GM12872 (cell line): ENCODE measurements around the gene SNRK.

ENCODE experiments used
- TF ChIP-seq, protein P1 (sequence below): IDR thresholded peaks from 3 replicates; pipeline ENCODE4 v1.5.1; 2011; ENCODE audit warnings: low read depth, mild to moderate bottlenecking, low read length, moderate library complexity; ENCODE audit not compliant: insufficient read depth

SNRK gene

DNA sequence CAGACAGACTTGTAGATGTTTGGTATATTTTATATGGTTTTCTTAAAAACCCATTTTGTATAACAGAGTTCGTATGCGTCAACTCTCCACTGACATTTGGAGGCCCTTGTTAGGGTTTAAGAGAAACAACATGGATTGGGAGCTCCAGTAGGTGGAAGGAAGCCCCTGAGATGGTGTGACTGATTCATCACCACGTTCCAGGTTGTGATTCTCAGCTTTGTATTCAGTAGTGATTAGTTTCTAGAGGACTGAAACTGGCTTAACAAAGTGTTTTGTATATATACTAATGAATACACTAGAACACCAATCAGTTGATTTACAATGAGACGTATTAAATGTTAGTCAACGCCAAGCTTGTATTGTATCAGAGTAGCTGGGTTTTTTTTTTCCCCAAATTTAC is 33.9 kb downstream of the SNRK start:
- TF ChIP-seq, protein P1, sequence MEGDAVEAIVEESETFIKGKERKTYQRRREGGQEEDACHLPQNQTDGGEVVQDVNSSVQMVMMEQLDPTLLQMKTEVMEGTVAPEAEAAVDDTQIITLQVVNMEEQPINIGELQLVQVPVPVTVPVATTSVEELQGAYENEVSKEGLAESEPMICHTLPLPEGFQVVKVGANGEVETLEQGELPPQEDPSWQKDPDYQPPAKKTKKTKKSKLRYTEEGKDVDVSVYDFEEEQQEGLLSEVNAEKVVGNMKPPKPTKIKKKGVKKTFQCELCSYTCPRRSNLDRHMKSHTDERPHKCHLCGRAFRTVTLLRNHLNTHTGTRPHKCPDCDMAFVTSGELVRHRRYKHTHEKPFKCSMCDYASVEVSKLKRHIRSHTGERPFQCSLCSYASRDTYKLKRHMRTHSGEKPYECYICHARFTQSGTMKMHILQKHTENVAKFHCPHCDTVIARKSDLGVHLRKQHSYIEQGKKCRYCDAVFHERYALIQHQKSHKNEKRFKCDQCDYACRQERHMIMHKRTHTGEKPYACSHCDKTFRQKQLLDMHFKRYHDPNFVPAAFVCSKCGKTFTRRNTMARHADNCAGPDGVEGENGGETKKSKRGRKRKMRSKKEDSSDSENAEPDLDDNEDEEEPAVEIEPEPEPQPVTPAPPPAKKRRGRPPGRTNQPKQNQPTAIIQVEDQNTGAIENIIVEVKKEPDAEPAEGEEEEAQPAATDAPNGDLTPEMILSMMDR = no peak

DNA sequence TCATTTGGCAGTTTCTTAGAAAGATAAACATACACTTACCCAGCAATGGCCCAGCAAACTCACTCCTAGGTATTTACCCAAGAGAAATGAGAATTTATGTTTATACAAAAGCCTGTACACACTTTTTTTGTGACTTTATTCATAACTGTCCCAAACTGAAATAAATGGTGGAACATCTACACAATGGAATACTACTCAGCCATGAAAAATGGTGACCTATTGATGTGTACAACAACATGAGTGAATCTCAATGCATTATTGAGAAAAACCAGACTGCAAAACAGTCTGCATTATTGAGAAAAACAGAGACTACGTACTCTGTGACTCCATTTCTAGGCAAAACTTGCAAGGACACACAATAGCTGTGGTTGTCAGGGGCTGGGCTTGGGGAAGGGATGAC is 37.2 kb downstream of the SNRK start:
- TF ChIP-seq, protein P1 = no peak

DNA sequence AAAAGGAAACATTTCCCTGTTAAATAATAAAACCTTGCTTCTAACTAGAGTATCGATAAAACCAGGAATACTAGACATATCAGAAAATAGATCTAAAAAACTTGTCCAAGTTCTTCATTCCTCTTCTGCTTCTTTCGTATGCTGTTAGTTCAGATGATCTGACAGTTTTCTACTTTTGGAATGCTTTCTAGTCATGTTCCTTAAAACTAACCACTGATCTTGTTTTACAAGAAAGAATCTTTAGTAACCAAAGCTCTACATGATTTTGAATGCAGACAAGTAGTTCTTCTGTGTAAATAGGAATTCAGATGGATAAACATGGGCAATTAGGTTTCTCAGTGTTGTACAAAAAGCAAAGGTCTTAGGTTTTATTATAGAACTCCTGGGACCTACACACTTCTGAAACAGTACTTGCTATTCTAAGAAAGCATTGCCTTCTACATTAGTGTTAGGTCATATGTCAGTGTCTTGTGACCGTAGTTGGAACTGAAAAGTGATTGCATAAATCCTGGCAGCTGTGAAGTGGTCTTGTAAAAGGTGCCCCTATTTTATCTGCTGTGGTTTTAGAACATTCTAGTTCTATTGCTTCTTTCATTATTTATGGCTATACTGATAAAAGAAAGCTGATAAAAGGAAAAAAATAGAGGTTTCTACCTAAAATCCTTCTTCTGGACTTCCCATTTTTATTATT is 40.7 kb downstream of the SNRK start:
- TF ChIP-seq, protein P1 = no peak

DNA sequence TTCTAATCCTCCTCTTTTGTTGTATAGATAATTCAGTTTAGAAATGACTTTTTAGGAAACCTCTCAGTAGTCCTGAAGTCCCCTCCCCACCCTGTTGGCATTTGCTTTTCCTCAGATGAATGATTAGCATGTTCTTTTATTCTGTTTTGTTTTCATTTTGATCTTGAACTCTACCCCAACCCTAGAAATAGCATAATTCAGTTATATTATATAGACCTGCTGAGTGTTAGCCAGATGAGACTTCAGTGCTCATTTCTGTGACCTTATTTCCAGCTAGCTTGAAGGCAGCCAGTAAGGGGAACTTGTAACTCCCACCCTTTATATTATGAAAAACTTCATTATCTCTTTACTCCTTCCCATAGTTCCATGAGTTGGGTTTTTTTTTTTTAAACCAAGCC is 41.2 kb downstream of the SNRK start:
- TF ChIP-seq, protein P1 = no peak

DNA sequence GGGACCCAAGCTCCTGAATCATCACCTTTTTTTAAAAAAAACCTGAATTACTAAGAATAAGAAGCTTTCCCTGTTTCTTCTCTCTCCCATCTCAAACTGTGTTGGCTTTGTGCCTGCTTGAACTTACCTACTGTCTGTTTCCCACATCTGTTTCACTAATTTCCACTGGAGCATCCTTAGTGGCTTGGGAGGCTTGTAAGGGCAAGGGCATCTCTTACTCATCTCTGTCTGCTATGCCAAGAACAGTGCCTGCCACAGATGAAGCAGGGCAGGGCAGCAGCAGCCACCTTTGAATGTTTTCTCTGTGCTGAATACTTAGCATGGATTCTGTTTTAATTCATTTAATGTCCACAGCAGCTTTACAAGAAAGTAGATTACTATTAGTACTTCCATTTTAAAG is 42.3 kb downstream of the SNRK start:
- TF ChIP-seq, protein P1 = no peak

DNA sequence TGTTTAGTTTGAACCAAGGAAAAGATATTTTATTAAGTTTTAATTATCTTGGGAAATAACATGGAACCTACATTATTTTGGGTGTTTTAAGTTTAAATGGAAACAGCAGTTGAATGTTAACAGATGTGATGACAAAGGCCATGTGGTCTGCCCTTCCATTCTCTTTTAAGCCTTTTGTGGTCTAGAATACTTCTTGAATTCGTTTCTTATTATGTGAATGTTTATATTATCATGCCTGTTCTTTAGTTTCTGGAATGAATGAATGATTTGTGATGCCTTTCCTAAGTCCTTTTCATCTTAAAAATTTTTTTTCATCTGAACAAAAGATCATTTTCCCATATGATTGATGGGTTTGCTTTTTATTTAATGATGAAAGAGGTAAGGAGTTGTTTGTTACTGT is 44.6 kb downstream of the SNRK start:
- TF ChIP-seq, protein P1 = no peak

DNA sequence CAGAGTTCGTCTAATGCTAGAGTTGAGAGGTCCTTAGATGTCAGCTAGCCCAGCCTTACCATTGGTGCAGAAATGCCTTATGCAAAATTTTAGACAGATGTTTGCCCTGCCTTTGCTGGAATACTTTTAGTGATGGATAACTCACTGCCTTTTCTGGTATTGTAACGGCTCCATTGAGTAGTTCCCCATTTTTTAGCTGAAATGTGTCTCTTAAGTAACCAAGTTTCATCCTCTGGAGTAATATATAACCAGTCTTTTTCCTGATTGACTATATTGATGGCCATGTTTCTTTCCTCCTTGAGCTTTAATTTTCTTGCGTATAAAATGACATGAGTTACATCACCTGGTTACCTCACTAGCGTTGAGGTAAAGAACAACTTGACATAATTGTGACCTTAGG is 45.0 kb downstream of the SNRK start:
- TF ChIP-seq, protein P1 = no peak
